Lower lobe of right lung (tissue), 2 donors: ENCODE data around the gene S1PR2. TPM values are rescaled to one million over a fixed set of nuclear protein-coding genes. Genes with fewer than 3 reads are reported as not detected.
"Not testable (repeated sequence)": the region's sequence is repeated elsewhere in the genome, so short reads cannot be mapped to it uniquely, and the experiment has no call there.

ENCODE experiments used
- ATAC-seq, 2 donors: fragments of 200-7000 bp; cut with Tn5 transposase; one replicate each; pipeline ENCODE4 v1.9.1; 2020 to 2022; ENCODE audit warnings: mild to moderate bottlenecking in 2 of 2, moderate library complexity in 2 of 2
- DNase-seq: peaks from one replicate; pipeline ENCODE4 v3.0.0-alpha.2; 2020
- H3K27ac ChIP-seq: fragments of 200-600 bp; one replicate; pipeline ENCODE4 v1.8.0; 2022
- H3K27me3 ChIP-seq: fragments of 200-600 bp; one replicate; pipeline ENCODE4 v1.8.0; 2022; ENCODE audit warnings: low read depth
- H3K36me3 ChIP-seq: fragments of 200-600 bp; one replicate; pipeline ENCODE4 v1.8.0; 2022; ENCODE audit warnings: mild to moderate bottlenecking
- H3K4me1 ChIP-seq: fragments of 200-600 bp; one replicate; pipeline ENCODE4 v1.8.0; 2022
- H3K4me3 ChIP-seq: fragments of 200-600 bp; one replicate; pipeline ENCODE4 v1.8.0; 2022; ENCODE audit warnings: mild to moderate bottlenecking
- H3K9me3 ChIP-seq: fragments of 200-600 bp; one replicate; pipeline ENCODE4 v1.8.0; 2022
- intact Hi-C: fragments of 100-400 bp; cut with DNase I; formaldehyde crosslinking; loops from one replicate; pipeline ENCODE4 v1.11.0; 2022
- total RNA-seq: library from RNA; stranded (reverse); fragmentation: NEBNext Ultra II Directional; extraction: Animal tissue kit (Norgen Biotek cat#: 25700); gene quantifications from one replicate; pipeline ENCODE4 v1.2.1, GENCODE V29; 2021
- TF ChIP-seq, protein P1 (sequence below): fragments of 200-600 bp; IDR thresholded peaks from one replicate; pipeline ENCODE4 v1.8.0; 2022; ENCODE audit warnings: antibody characterized with exemption, mild to moderate bottlenecking
- donor health status: DM: no; HTN: yes; CAD: no; lungs with severe emphysema.

S1PR2 gene
- total RNA-seq, 1 donor from 2014 or later: 15.4 TPM

- no peaks in the 10 kb centered on the region for H3K36me3 ChIP-seq
- no peak overlapping the region for H3K4me3 ChIP-seq
- peak; percentile 59 for DNase-seq
- H3K27ac ChIP-seq: peak overlapping the region; percentile 68
- ATAC-seq: peak; percentile 84 to 93
- H3K9me3 ChIP-seq: no peaks in the 10 kb centered on the region
- intact Hi-C loops: no loop called here
- TF ChIP-seq, protein P1, sequence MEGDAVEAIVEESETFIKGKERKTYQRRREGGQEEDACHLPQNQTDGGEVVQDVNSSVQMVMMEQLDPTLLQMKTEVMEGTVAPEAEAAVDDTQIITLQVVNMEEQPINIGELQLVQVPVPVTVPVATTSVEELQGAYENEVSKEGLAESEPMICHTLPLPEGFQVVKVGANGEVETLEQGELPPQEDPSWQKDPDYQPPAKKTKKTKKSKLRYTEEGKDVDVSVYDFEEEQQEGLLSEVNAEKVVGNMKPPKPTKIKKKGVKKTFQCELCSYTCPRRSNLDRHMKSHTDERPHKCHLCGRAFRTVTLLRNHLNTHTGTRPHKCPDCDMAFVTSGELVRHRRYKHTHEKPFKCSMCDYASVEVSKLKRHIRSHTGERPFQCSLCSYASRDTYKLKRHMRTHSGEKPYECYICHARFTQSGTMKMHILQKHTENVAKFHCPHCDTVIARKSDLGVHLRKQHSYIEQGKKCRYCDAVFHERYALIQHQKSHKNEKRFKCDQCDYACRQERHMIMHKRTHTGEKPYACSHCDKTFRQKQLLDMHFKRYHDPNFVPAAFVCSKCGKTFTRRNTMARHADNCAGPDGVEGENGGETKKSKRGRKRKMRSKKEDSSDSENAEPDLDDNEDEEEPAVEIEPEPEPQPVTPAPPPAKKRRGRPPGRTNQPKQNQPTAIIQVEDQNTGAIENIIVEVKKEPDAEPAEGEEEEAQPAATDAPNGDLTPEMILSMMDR: no peak
- peaks cover 43% of the 10 kb centered on the region for H3K4me1 ChIP-seq
- no peaks in the 10 kb centered on the region for H3K27me3 ChIP-seq
Measured at GRCh38 chr19:10238172-10238783, 7.1 kb upstream of the S1PR2 start.

- DNase-seq (no peak), ATAC-seq (peak; percentile 31 to 59)
- Histone ChIP-seq H3K9me3 (no peaks in the 10 kb centered on the region), H3K4me3 (no peak overlapping the region), H3K27ac (peak overlapping the region; percentile 68), H3K4me1 (peaks cover 43% of the 10 kb centered on the region), H3K36me3 (no peaks in the 10 kb centered on the region), H3K27me3 (no peaks in the 10 kb centered on the region)
- intact Hi-C loops: no loop called here
- TF ChIP-seq, protein P1: no peak
Measured at GRCh38 chr19:10237702-10238101, 6.6 kb upstream of the S1PR2 start.

DNA sequence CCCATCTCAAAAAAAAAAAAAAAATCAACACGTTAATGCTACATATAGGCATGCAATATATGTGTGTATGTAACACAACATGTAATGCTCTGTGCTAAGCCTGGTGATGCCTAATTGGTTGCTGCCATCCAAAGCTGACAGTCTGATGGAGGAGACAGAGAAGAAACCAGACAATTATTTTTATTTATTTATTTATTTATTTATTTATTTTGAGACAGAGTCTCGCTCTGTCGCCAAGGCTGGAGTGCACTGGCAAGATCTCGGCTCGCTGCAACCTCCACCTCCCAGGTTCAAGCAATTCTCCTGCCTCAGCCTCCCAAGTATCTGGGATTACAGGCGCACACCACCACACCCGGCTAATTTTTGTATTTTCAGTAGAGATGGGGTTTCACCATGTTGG lies 4.3 kb upstream of the S1PR2 start:
- H3K9me3 ChIP-seq, intact Hi-C loops, DNase-seq, ATAC-seq, H3K27me3 ChIP-seq, H3K36me3 ChIP-seq, H3K4me3 ChIP-seq: not testable (repeated sequence)
- Histone ChIP-seq H3K27ac (peak overlapping the region; percentile 84), H3K4me1 (peaks cover 43% of the 10 kb centered on the region)

DNA sequence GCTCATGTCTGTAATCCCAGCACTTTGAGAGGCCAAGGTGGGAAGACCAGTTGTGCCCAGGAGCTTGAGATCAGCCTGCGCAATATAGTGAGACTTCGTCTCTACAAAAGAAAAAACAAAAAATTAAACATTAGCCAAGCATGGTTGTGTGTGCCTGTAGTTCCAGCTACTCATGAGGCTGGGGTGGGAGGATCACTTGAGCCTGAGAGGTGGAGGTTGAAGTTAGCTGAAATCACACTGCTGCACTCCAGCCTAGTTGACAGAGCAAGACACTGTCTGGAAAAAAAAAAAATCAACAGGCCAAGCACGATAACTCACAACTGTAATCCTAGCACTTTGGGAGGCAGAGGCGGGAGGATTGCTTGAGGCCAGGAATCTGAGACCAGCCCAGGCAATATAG lies 3.9 kb upstream of the S1PR2 start:
- intact Hi-C loops: no loop called here
- TF ChIP-seq, protein P1: no peak
- peaks cover 47% of the 10 kb centered on the region for H3K4me1 ChIP-seq

GRCh38 chr19:10233946-10234345 lies 2.8 kb upstream of the S1PR2 start:
- Histone ChIP-seq H3K9me3 (no peaks in the 10 kb centered on the region), H3K27ac (no peak overlapping the region), H3K36me3 (no peaks in the 10 kb centered on the region), H3K4me1 (peaks cover 52% of the 10 kb centered on the region), H3K27me3 (no peaks in the 10 kb centered on the region), H3K4me3 (no peak overlapping the region)
- ATAC-seq (no peak), DNase-seq (no peak)
- intact Hi-C loops: no loop called here
- TF ChIP-seq, protein P1: no peak

More for the DNA sequence above, 3.9 kb upstream of the S1PR2 start:
- ATAC-seq (no peak), DNase-seq (no peak)
- no peak overlapping the region for H3K4me3 ChIP-seq
- no peaks in the 10 kb centered on the region for H3K9me3 ChIP-seq
- no peaks in the 10 kb centered on the region for H3K36me3 ChIP-seq
- H3K27ac ChIP-seq: peak overlapping the region; percentile 84
- H3K27me3 ChIP-seq: no peaks in the 10 kb centered on the region

- Histone ChIP-seq H3K4me3 (peak overlapping the region; percentile 97), H3K27me3 (no peaks in the 10 kb centered on the region), H3K36me3 (no peaks in the 10 kb centered on the region), H3K27ac (peak overlapping the region; percentile 95), H3K4me1 (peaks cover 46% of the 10 kb centered on the region), H3K9me3 (no peaks in the 10 kb centered on the region)
- ATAC-seq: no peak
- DNase-seq: no peak
- intact Hi-C loops: no loop called here
- TF ChIP-seq, protein P1: no peak
Measured at GRCh38 chr19:10231612-10232228, 589 bp upstream of the S1PR2 start.
